ENCODE results near the gene KPNA1. TPM values are rescaled to one million over a fixed set of nuclear protein-coding genes. Genes with fewer than 3 reads are reported as not detected.
"Not testable (repeated sequence)": the region's sequence is repeated elsewhere in the genome, so short reads cannot be mapped to it uniquely, and the experiment has no call there.

The KPNA1 gene
- total and polyA plus RNA-seq, 9 donors: 10.7 to 68.3 (median 50.5) TPM

DNA sequence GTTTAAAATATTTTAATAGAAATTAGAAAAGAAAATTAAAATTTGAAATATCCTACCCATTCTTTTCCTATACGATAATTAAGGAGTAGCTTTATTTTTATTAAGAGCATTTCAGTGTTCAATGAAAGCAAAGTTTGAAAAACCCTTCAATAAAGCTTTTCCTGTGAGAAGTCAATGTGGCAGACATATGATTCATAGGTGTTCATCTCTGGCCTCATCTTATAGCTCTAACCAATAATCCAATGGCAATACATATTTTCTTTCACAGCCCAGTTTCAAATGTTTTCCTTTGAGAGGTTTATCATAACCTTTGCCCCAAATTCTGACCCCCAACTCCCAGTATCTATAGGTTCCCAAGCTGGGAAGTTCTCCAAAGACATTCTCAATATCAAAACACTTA, 8.3 kb downstream of the KPNA1 start:
- Histone ChIP-seq H3K4me3 (no peak overlapping the region), H3K9me3 (no peaks in the 10 kb centered on the region), H3K36me3 (no peaks in the 10 kb centered on the region), H3K27me3 (no peaks in the 10 kb centered on the region), H3K4me1 (ENCODE audit: insufficient read depth) (peaks cover 11% of the 10 kb centered on the region), H3K27ac (no peak overlapping the region)
- WGBS, 3 donors: 95 to 100% (median 97%) methylated on average over 1 of the region's 1 CpG
- intact Hi-C loops (cut with DNase I): no loop called here
- TF ChIP-seq, protein P1, sequence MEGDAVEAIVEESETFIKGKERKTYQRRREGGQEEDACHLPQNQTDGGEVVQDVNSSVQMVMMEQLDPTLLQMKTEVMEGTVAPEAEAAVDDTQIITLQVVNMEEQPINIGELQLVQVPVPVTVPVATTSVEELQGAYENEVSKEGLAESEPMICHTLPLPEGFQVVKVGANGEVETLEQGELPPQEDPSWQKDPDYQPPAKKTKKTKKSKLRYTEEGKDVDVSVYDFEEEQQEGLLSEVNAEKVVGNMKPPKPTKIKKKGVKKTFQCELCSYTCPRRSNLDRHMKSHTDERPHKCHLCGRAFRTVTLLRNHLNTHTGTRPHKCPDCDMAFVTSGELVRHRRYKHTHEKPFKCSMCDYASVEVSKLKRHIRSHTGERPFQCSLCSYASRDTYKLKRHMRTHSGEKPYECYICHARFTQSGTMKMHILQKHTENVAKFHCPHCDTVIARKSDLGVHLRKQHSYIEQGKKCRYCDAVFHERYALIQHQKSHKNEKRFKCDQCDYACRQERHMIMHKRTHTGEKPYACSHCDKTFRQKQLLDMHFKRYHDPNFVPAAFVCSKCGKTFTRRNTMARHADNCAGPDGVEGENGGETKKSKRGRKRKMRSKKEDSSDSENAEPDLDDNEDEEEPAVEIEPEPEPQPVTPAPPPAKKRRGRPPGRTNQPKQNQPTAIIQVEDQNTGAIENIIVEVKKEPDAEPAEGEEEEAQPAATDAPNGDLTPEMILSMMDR (IDR thresholded peaks at IDR 0.05): no peak
- TF ChIP-seq POLR2A (IDR thresholded peaks at IDR 0.05): no peak
- TF ChIP-seq EP300 (IDR thresholded peaks at IDR 0.05): no peak
- no peak for DNase-seq

GRCh38 chr3:122505676-122506075, 9.1 kb downstream of the KPNA1 start:
- no peak overlapping the region for H3K4me3 ChIP-seq
- intact Hi-C loops (cut with DNase I): no loop called here
- 66 to 69% (median 67%) methylated on average over 2 of the region's 2 CpGs for WGBS, 3 donors

GRCh38 chr3:122502941-122503340, 11.8 kb downstream of the KPNA1 start:
- DNase-seq: no peak
- Histone ChIP-seq H3K36me3 (no peaks in the 10 kb centered on the region), H3K4me1 (ENCODE audit: insufficient read depth) (peaks cover 9% of the 10 kb centered on the region), H3K9me3 (no peaks in the 10 kb centered on the region), H3K27ac (no peak overlapping the region), H3K4me3 (no peak overlapping the region), H3K27me3 (no peaks in the 10 kb centered on the region)
- intact Hi-C loops (cut with DNase I): no loop called here
- 51 to 76% (median 72%) methylated on average over 2 of the region's 2 CpGs for WGBS, 3 donors
- TF ChIP-seq, protein P1 (IDR thresholded peaks at IDR 0.05): no peak
- TF ChIP-seq EP300 (IDR thresholded peaks at IDR 0.05) (no peak), POLR2A (IDR thresholded peaks at IDR 0.05) (no peak)

More at GRCh38 chr3:122505676-122506075, 9.1 kb downstream of the KPNA1 start:
- H3K36me3 ChIP-seq: no peaks in the 10 kb centered on the region
- no peak overlapping the region for H3K27ac ChIP-seq
- peaks cover 9% of the 10 kb centered on the region for H3K4me1 ChIP-seq (ENCODE audit: insufficient read depth)
- H3K9me3 ChIP-seq: no peaks in the 10 kb centered on the region
- DNase-seq: no peak
- H3K27me3 ChIP-seq: no peaks in the 10 kb centered on the region
- TF ChIP-seq EP300 (IDR thresholded peaks at IDR 0.05): no peak
- TF ChIP-seq, protein P1 (IDR thresholded peaks at IDR 0.05): no peak
- no peak for TF ChIP-seq POLR2A (IDR thresholded peaks at IDR 0.05)

DNA sequence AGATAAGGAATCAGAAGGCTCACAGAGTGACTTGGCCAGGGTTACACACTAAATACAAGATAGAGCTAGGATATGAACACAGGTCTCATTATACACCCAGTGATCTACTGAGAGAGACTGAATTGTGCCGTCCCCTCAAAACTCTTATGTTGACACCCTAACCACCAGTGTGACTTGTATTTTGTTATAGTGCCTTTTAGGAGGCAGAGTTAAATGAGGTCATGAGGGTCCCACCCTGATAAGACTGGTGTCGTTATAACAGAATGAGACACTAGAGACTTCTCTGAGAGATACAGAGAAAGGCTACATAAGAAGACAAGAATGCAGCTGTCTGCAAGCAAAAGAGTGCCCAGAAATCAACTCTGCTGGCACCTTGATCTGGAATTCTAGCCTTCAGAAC, 12.6 kb downstream of the KPNA1 start:
- no peaks in the 10 kb centered on the region for H3K9me3 ChIP-seq
- H3K36me3 ChIP-seq: no peaks in the 10 kb centered on the region
- H3K27me3 ChIP-seq: no peaks in the 10 kb centered on the region
- DNase-seq: no peak
- H3K4me3 ChIP-seq: no peak overlapping the region
- no peak overlapping the region for H3K27ac ChIP-seq
- peaks cover 9% of the 10 kb centered on the region for H3K4me1 ChIP-seq (ENCODE audit: insufficient read depth)
- WGBS, 3 donors: 50 to 60% (median 53%) methylated on average over 2 of the region's 2 CpGs
- TF ChIP-seq POLR2A (IDR thresholded peaks at IDR 0.05): no peak
- TF ChIP-seq, protein P1 (IDR thresholded peaks at IDR 0.05): no peak
- TF ChIP-seq EP300 (IDR thresholded peaks at IDR 0.05): no peak
- intact Hi-C loops (cut with DNase I): no loop called here

DNA sequence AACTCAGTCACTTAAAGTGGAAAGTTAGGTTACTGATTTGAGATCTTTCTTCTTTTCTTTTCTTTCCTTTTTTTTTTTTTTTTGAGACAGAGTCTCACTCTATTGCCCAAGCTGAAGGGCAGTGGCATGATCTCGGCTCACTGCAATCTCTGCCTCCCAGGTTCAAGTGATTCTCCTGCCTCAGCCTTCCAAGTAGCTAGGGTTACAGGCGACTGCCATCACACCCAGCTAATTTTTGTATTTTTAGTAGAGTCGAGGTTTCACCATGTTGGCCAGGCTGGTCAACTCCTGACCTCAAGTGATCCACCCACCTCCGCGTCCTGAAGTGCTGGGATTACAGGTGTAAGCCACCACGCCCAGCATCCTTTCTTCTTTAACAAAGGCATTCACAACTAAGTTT, 13.8 kb downstream of the KPNA1 start:
- H3K27ac ChIP-seq; H3K9me3 ChIP-seq; DNase-seq; H3K36me3 ChIP-seq; intact Hi-C loops (cut with DNase I); H3K4me1 ChIP-seq (ENCODE audit: insufficient read depth); H3K4me3 ChIP-seq; H3K27me3 ChIP-seq: not testable (repeated sequence)
- 94 to 97% (median 96%) methylated on average over 6 of the region's 6 CpGs for WGBS, 3 donors

Measured in ovary (tissue), 9 donors.